Prostate gland (tissue), 2 donors: ENCODE results near the gene KCNT2. TPM values are rescaled to one million over a fixed set of nuclear protein-coding genes. Genes with fewer than 3 reads are reported as not detected.
"Not testable (repeated sequence)": the region's sequence is repeated elsewhere in the genome, so short reads cannot be mapped to it uniquely, and the experiment has no call there.

Experiments used
- DNase-seq: peaks from one replicate; pipeline ENCODE4 v3.0.0-alpha.2; 2019; ENCODE audit warnings: low spot score
- H3K27ac ChIP-seq, 2 donors: fragments of 200-600 bp; sonication (generic); 2 replicates each; pipeline ENCODE4 v1.5.1; 2017 to 2019
- H3K27me3 ChIP-seq: fragments of 200-600 bp; sonication (generic); replicated peaks from 2 replicates; pipeline ENCODE4 v1.5.1; 2019; ENCODE audit not compliant: insufficient read depth
- H3K36me3 ChIP-seq, 2 donors: fragments of 200-600 bp; sonication (generic); 1 replicate in 1 of 2; 2 replicates in 1 of 2; pipeline versions ENCODE4 v1.5.1 to v1.8.1; 2017 to 2019
- H3K4me1 ChIP-seq: fragments of 200-600 bp; sonication (generic); replicated peaks from 2 replicates; pipeline ENCODE4 v1.5.1; 2019
- H3K4me3 ChIP-seq, 2 donors: fragments of 200-600 bp; sonication (generic); 2 replicates each; pipeline ENCODE4 v1.5.1; 2017 to 2019
- H3K9me3 ChIP-seq: fragments of 200-600 bp; sonication (generic); 2 replicates; pipeline ENCODE4 v1.5.1; 2017
- POLR2A ChIP-seq: fragments of 450-650 bp; IDR thresholded peaks from one replicate; pipeline ENCODE4 v1.6.1; 2016; ENCODE audit warnings: antibody characterized with exemption, mild to moderate bottlenecking
- POLR2AphosphoS5 ChIP-seq: sonication (generic); formaldehyde crosslinking; IDR thresholded peaks from one replicate; pipeline ENCODE4 v1.6.1; 2017; ENCODE audit warnings: antibody characterized with exemption
- WGBS: methylation state at CpG from one replicate; pipeline ENCODE4 v1.1.5; 2018; 5-methylcytosine and 5-hydroxymethylcytosine counted together
- intact Hi-C: fragments of 100-400 bp; cut with DNase I; formaldehyde crosslinking; loops from one replicate; pipeline ENCODE4 v1.14.2; 2022
- total RNA-seq, 2 donors: library from RNA; depleted of rRNA; stranded (reverse); fragments of >200 nt; gene quantifications; one replicate each; pipeline ENCODE4 v1.1.0, GENCODE V29; 2016
- TF ChIP-seq, protein P1 (sequence below), 4 experiments: fragments of 200-600 bp in 2 of 4; fragments of 450-650 bp in 2 of 4; sonication (generic) in 2 of 4; IDR thresholded peaks; 1 replicate in 3 of 4; 2 replicates in 1 of 4; pipeline ENCODE4 v1.5.1; 2016 to 2019; ENCODE audit warnings: antibody characterized with exemption in 4 of 4, mild to moderate bottlenecking in 2 of 4, moderate library complexity in 2 of 4

Gene KCNT2
- total RNA-seq, 2 donors from 2014 or later = 1.2 to 1.9 TPM

DNA sequence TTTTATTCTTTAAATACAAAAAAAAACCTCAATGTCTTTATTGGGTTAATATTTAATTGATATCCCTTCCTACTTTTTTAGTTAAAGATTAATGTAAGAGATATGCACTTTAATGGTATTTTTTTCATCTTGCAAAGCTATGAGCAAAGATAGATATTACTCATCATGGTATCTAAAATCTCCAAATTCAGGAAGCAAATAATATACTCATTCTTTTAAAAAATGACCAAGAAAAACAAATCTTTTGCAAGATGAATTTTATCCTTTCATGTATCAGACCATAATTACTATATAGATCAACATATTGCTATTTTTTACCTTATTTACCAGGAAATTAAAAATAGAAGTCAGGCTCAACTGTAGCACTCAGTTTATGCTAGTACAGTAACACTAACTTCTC lies 330.4 kb downstream of the KCNT2 start:
- no peaks in the 10 kb centered on the region for H3K4me1 ChIP-seq
- no peaks in the 10 kb centered on the region for H3K27me3 ChIP-seq
- no peak overlapping the region for H3K27ac ChIP-seq
- H3K9me3 ChIP-seq = no peaks in the 10 kb centered on the region
- no peak for TF ChIP-seq POLR2A
- TF ChIP-seq POLR2AphosphoS5 = no peak
- TF ChIP-seq, protein P1, sequence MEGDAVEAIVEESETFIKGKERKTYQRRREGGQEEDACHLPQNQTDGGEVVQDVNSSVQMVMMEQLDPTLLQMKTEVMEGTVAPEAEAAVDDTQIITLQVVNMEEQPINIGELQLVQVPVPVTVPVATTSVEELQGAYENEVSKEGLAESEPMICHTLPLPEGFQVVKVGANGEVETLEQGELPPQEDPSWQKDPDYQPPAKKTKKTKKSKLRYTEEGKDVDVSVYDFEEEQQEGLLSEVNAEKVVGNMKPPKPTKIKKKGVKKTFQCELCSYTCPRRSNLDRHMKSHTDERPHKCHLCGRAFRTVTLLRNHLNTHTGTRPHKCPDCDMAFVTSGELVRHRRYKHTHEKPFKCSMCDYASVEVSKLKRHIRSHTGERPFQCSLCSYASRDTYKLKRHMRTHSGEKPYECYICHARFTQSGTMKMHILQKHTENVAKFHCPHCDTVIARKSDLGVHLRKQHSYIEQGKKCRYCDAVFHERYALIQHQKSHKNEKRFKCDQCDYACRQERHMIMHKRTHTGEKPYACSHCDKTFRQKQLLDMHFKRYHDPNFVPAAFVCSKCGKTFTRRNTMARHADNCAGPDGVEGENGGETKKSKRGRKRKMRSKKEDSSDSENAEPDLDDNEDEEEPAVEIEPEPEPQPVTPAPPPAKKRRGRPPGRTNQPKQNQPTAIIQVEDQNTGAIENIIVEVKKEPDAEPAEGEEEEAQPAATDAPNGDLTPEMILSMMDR (IDR thresholded peaks at IDR 0.05) = no peak
- no peaks in the 10 kb centered on the region for H3K36me3 ChIP-seq
- intact Hi-C loops = no loop called here
- DNase-seq = no peak
- no peak overlapping the region for H3K4me3 ChIP-seq

DNA sequence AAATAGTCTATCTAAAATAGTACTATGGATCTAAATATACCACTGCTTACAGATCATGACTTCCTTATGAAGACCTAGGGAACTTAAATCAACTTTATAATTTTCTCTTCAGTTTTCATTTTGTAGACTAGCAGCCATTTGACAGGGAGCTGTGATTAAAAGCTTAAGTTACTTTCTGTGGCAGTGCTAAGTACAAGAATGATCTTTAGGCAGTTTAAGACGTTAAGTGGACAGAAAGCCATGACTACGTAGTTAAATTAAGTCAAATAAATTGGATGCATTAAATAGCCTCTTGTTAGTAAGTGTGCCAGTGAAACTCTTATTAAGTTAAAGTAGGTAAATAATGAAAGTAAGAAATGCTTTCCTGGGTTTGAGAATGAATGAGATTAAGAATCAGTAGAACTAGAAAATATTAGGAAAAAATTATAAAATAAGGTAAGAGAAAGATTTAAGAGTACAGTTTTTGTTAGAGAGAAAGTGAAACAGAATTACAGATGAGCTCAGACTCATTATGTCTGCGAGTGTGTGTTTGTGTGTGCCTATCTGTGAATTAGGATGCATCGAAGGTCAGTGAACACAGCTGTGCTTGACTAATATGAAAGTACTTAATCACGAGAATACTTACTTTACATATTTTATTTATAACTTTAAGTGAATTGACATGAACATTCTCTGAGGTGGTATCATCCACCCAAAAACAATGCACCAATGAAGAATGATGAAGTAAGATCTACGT lies 336.9 kb downstream of the KCNT2 start:
- Histone ChIP-seq H3K27me3 (no peaks in the 10 kb centered on the region), H3K36me3 (no peaks in the 10 kb centered on the region), H3K4me1 (no peaks in the 10 kb centered on the region), H3K4me3 (no peak overlapping the region), H3K27ac (no peak overlapping the region), H3K9me3 (no peaks in the 10 kb centered on the region)
- no peak for DNase-seq
- TF ChIP-seq POLR2A (no peak), POLR2AphosphoS5 (no peak)
- TF ChIP-seq, protein P1 (IDR thresholded peaks at IDR 0.05) = no peak
- WGBS = 72% methylated on average over 6 of the region's 6 CpGs
- intact Hi-C loops = no loop called here

DNA sequence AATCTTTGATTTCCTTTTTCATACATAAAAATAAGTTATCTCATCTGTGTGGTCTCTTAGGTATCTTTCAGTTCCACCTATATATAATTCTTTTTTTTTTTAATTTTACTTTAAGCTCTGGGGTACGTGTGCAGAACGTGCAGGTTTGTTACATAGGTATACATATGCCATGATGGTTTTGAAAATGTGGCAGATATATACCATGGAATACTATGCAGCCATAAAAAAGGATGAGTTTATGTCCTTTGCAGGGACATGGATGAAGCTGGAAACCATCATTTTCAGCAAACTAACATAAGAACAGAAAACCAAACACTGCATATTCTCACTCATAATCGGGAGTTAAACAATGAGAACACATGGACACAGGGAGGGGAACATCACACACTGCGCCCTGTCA lies 345.2 kb downstream of the KCNT2 start:
- H3K4me3 ChIP-seq, H3K36me3 ChIP-seq, H3K27ac ChIP-seq, intact Hi-C loops, H3K4me1 ChIP-seq, H3K27me3 ChIP-seq, DNase-seq, H3K9me3 ChIP-seq: not testable (repeated sequence)
- WGBS = 98% methylated on average over 4 of the region's 4 CpGs

DNA sequence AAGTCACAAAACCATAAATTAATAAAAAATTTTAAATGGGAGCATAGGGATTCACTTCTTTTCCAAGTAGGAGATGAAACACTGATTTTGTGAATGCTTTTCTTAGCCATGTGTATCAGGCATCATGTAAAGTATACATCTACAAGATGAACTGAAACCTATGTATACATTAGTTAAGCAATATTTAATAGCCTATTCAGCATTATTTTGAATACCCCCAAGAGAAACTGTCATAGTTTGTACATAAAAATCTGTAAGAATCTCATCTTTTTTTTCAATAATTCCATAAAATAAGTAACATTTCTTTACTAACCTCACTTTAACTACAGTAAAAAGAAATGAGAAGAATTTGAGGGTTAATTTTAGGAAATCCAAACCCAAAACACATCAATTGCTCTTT lies 348.0 kb downstream of the KCNT2 start:
- no peak for DNase-seq
- no peak overlapping the region for H3K4me3 ChIP-seq
- no peaks in the 10 kb centered on the region for H3K27me3 ChIP-seq
- no peaks in the 10 kb centered on the region for H3K4me1 ChIP-seq
- no peaks in the 10 kb centered on the region for H3K9me3 ChIP-seq
- H3K27ac ChIP-seq = no peak overlapping the region
- H3K36me3 ChIP-seq = no peaks in the 10 kb centered on the region
- intact Hi-C loops = no loop called here
- TF ChIP-seq POLR2AphosphoS5 = no peak
- TF ChIP-seq, protein P1 (IDR thresholded peaks at IDR 0.05) = no peak
- no peak for TF ChIP-seq POLR2A

DNA sequence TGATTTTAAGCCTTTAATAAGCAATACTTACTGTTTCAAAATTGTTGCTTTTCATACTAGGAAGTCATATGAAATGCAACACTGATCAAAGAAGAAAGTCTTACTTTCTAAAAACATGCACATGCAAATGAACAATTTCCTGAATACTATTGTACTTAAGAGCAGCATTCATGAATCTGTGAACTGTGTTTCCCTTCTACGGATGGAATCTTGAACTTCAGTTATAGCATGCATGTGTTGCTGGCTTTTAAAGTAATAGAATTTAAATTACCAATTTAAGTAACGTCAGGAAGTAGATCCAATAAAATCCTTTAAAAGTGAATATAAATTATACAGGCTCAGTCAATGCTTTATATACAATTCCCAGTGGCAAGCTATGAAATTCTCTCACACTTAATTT lies 348.9 kb downstream of the KCNT2 start:
- DNase-seq = no peak
- intact Hi-C loops = no loop called here
- 36% methylated on average over 2 of the region's 2 CpGs for WGBS
- H3K9me3 ChIP-seq = no peaks in the 10 kb centered on the region
- H3K4me3 ChIP-seq = no peak overlapping the region
- H3K4me1 ChIP-seq = no peaks in the 10 kb centered on the region
- no peaks in the 10 kb centered on the region for H3K36me3 ChIP-seq
- no peaks in the 10 kb centered on the region for H3K27me3 ChIP-seq
- TF ChIP-seq, protein P1 (IDR thresholded peaks at IDR 0.05) = no peak
- TF ChIP-seq POLR2AphosphoS5 (no peak), POLR2A (no peak)
- H3K27ac ChIP-seq = no peak overlapping the region
